Spleen (tissue), 7 donors: ENCODE measurements around the gene FSTL4.

Experiments used
- POLR2A ChIP-seq, 3 donors: fragments of 450-650 bp; IDR thresholded peaks; one replicate each; pipeline ENCODE4 v1.5.1; 2017; ENCODE audit warnings: antibody characterized with exemption in 3 of 3, mild to moderate bottlenecking in 1 of 3
- TF ChIP-seq, protein P1 (sequence below), 11 experiments: fragments of 200-600 bp in 7 of 11; fragments of 450-650 bp in 4 of 11; sonication (generic) in 4 of 11; IDR thresholded peaks in 8 of 11; conservative IDR thresholded peaks in 3 of 11; 1 replicate in 7 of 11; 2 replicates in 4 of 11; pipeline versions ENCODE4 v1.4.0 to v1.8.0; 2016 to 2021; ENCODE audit warnings: antibody characterized with exemption in 11 of 11, inconsistent platforms in 4 of 11, mild to moderate bottlenecking in 1 of 11
- donor health status: DM: no; HTN: no; CAD: no; lungs with moderate emphysema.
- donor health status: DM: no; HTN: no; CAD: no.
- donor health status: DM: no; HTN: no; CAD: no.

DNA sequence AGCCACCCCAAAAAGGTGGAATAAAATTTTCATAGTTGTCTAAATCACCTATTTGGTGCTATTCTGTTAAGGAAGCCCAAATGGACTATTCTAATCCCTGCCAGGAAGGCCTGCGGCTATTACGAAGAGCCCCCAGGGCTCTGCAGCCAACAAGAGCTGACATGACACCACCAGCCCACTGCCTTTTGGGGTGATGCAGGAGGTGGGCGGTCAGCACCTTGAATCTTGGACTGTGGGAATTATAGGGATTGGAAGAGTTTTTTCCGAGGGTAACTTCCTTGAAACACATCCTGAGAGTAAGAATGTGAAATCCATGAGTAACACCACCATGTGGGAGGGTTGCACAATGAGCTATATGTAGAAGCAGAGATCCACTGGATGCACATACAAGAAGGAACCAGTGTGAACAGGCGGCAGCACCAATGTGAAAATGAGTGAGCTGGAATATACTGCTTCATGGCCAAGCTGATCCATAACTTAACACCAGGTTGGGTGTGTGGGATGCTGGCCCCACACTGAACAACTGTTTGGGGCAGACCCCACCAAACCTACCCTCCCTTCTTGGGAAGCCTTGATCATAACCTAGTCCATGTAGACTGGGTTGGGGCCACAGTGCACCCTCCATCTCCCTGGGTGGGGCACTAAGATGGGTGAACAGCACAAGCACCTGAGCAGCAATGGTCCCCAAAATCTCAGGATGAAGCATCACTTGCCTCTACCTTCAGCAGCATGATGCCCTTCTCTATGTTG lies 239.0 kb downstream of the FSTL4 start:
- TF ChIP-seq, protein P1, sequence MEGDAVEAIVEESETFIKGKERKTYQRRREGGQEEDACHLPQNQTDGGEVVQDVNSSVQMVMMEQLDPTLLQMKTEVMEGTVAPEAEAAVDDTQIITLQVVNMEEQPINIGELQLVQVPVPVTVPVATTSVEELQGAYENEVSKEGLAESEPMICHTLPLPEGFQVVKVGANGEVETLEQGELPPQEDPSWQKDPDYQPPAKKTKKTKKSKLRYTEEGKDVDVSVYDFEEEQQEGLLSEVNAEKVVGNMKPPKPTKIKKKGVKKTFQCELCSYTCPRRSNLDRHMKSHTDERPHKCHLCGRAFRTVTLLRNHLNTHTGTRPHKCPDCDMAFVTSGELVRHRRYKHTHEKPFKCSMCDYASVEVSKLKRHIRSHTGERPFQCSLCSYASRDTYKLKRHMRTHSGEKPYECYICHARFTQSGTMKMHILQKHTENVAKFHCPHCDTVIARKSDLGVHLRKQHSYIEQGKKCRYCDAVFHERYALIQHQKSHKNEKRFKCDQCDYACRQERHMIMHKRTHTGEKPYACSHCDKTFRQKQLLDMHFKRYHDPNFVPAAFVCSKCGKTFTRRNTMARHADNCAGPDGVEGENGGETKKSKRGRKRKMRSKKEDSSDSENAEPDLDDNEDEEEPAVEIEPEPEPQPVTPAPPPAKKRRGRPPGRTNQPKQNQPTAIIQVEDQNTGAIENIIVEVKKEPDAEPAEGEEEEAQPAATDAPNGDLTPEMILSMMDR (IDR thresholded peaks at IDR 0.05 in 8 of 11, conservative IDR thresholded peaks at IDR 0.05 in 3 of 11) = no peak
- TF ChIP-seq POLR2A (IDR thresholded peaks at IDR 0.05) = no peak
